BLaER1 treated with 17β-estradiol and CSF1 and Interleukin-3, amounts not matched to agents 10 nM and 100 nM (cell line): ENCODE results near the gene ERBB4.

Experiments
- H3K27ac ChIP-seq, 11 experiments: shearing (Covaris generic); formaldehyde crosslinking; 2 replicates each; pipeline ENCODE4 v1.8.1; 2022
- H3K27me3 ChIP-seq, 11 experiments: shearing (Covaris generic); formaldehyde crosslinking; 2 replicates each; pipeline ENCODE4 v1.8.1; 2022
- H3K36me3 ChIP-seq, 11 experiments: shearing (Covaris generic); formaldehyde crosslinking; 2 replicates each; pipeline ENCODE4 v1.8.1; 2022
- H3K4me1 ChIP-seq, 10 experiments: shearing (Covaris generic); formaldehyde crosslinking; 2 replicates each; pipeline ENCODE4 v1.8.1; 2022
- H3K4me2 ChIP-seq, 11 experiments: shearing (Covaris generic); formaldehyde crosslinking; 2 replicates each; pipeline ENCODE4 v1.8.1; 2022
- H3K4me3 ChIP-seq, 10 experiments: shearing (Covaris generic); formaldehyde crosslinking; 2 replicates each; pipeline ENCODE4 v1.8.1; 2022
- H3K9ac ChIP-seq, 11 experiments: shearing (Covaris generic); formaldehyde crosslinking; 2 replicates each; pipeline ENCODE4 v1.8.1; 2022
- H3K9me3 ChIP-seq, 11 experiments: shearing (Covaris generic); formaldehyde crosslinking; replicated peaks in 1 of 11; 2 replicates each; pipeline ENCODE4 v1.8.1; 2022
- H4K20me1 ChIP-seq, 11 experiments: shearing (Covaris generic); formaldehyde crosslinking; 2 replicates each; pipeline ENCODE4 v1.8.1; 2022
- Cebpa-rat ChIP-seq, 11 experiments: shearing (Covaris generic); IDR thresholded peaks; 2 replicates each; pipeline ENCODE4 v1.8.1; 2022

Gene ERBB4

GRCh38 chr2:212064318-212064717, 474.3 kb downstream of the ERBB4 start:
- H3K4me3 ChIP-seq = no peak overlapping the region
- H3K27me3 ChIP-seq = no peaks in the 10 kb centered on the region
- H3K4me2 ChIP-seq = no peak overlapping the region
- H3K9me3 ChIP-seq = peaks cover 0 to 6% (median 4%) of the 10 kb centered on the region in 11 experiments; a peak in 2 of 22 replicates
- no peaks in the 10 kb centered on the region for H3K36me3 ChIP-seq
- no peak overlapping the region for H3K27ac ChIP-seq
- TF ChIP-seq Cebpa-rat (IDR thresholded peaks at IDR 0.05) = no peak
- H4K20me1 ChIP-seq = no peaks in the 10 kb centered on the region
- no peaks in the 10 kb centered on the region for H3K4me1 ChIP-seq
- no peak overlapping the region for H3K9ac ChIP-seq

DNA sequence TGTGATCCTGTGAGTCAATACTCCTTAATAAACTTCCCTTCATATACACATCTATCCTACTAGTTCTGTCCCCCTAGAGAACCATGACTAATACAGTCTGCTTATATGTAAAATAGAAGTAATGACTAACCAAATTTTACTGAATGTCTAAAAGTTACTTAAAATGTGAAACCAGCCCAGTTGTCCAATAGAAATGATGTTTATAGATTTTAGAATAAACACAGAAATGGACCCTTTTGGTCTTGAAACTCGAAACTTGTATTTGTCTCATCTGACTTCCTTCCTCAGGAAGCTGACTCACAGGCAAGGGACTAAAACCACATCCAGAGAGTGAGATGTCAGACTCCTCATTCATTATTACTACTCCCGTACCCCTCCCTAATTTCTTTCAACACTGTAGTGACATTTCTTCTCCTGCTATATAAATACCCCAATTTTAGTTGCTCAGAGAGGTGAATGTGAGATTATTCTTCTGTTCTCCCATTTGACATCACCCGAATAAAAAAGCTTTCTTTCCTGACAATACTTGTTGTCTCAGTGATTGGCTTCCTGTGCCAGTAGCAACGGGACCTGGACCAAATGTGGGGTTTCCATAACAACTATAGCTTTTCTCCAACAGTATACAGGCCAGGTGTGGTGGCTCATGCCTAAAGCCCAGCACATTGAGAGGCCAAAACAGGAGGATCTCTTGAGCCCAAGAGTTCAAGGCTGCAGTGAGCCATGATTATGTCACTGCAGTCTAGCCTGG, 486.0 kb downstream of the ERBB4 start:
- Histone ChIP-seq H3K27me3 (no peaks in the 10 kb centered on the region), H3K9ac (peak overlapping the region in 10 of 11 experiments; percentile 36 to 69 (median 65); a peak in 18 of 22 replicates), H3K27ac (peak overlapping the region; percentile 51 to 90 (median 85); a peak in 21 of 22 replicates), H3K4me1 (peaks cover 18 to 36% (median 22%) of the 10 kb centered on the region in 10 experiments), H3K9me3 (peaks cover 37 to 53% (median 45%) of the 10 kb centered on the region in 11 experiments), H3K4me3 (peak overlapping the region in 6 of 10 experiments; percentile 5 to 50 (median 26); a peak in 7 of 20 replicates), H4K20me1 (no peaks in the 10 kb centered on the region), H3K4me2 (peak overlapping the region; percentile 57 to 90 (median 83)), H3K36me3 (peaks cover 0 to 8% (median 0%) of the 10 kb centered on the region in 11 experiments; a peak in 2 of 22 replicates)
- no peak for TF ChIP-seq Cebpa-rat (IDR thresholded peaks at IDR 0.05)

DNA sequence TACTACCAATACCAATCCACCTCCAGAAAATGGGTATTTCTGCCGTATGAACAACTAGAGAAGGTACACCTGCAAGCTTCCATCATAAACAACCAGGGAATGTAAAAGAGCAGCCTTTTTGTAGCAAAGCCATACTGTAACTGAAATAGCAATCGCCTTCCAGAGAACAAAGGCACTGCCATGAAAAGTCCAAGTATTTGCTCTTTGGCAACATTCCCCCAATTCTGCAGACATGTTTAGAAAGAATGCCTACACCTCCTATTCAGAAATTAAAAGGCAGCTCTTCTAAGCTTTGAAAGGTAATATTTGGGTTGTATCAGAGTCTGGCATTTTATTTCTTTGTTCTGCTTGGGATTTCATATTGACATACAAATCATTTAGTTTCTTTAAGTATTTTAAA, 487.7 kb downstream of the ERBB4 start:
- Histone ChIP-seq H3K36me3 (peaks cover 0 to 8% (median 0%) of the 10 kb centered on the region in 11 experiments; a peak in 2 of 22 replicates), H3K4me1 (peaks cover 18 to 36% (median 22%) of the 10 kb centered on the region in 10 experiments), H3K27me3 (no peaks in the 10 kb centered on the region), H3K9me3 (peaks cover 30 to 37% (median 32%) of the 10 kb centered on the region in 11 experiments), H3K4me2 (peak overlapping the region in 3 of 11 experiments; percentile 15 to 41 (median 23); a peak in 4 of 22 replicates), H3K9ac (no peak overlapping the region), H3K27ac (peak overlapping the region in 1 of 11 experiments; percentile 90; a peak in 2 of 22 replicates), H4K20me1 (no peaks in the 10 kb centered on the region), H3K4me3 (no peak overlapping the region)
- TF ChIP-seq Cebpa-rat (IDR thresholded peaks at IDR 0.05) = no peak

DNA sequence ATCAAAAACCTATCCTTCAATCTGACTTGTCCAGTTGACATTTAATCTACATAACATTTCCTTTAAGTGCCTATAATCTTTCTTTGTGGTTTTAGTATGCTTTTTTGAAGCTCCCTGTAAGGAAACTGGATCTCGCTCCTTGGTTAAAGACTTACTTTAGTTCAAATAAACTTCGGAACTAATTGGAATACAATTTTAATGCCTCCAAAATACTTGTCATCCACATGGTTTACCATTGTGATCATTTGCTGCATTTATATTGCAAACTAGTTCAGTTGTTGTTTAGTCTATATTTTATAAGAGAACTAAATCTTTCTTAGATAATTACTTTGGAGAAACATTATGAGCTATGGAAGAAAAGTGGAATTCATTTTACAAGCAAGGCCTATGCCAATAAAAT, 496.0 kb downstream of the ERBB4 start:
- TF ChIP-seq Cebpa-rat (IDR thresholded peaks at IDR 0.05) = no peak
- H3K9me3 ChIP-seq = no peaks in the 10 kb centered on the region
- no peak overlapping the region for H3K4me2 ChIP-seq
- no peaks in the 10 kb centered on the region for H3K27me3 ChIP-seq
- H3K27ac ChIP-seq = no peak overlapping the region
- no peak overlapping the region for H3K9ac ChIP-seq
- no peaks in the 10 kb centered on the region for H4K20me1 ChIP-seq
- no peaks in the 10 kb centered on the region for H3K36me3 ChIP-seq
- peaks cover 0 to under 1% (median 0%) of the 10 kb centered on the region in 10 experiments; a peak in 2 of 20 replicates for H3K4me1 ChIP-seq
- no peak overlapping the region for H3K4me3 ChIP-seq

GRCh38 chr2:212037062-212037461, 501.5 kb downstream of the ERBB4 start:
- H3K4me2 ChIP-seq = peak overlapping the region in 2 of 11 experiments; percentile 46 to 49; a peak in 4 of 22 replicates
- H3K4me3 ChIP-seq = no peak overlapping the region
- no peaks in the 10 kb centered on the region for H4K20me1 ChIP-seq
- no peaks in the 10 kb centered on the region for H3K27me3 ChIP-seq
- H3K36me3 ChIP-seq = no peaks in the 10 kb centered on the region
- no peak for TF ChIP-seq Cebpa-rat (IDR thresholded peaks at IDR 0.05)
- no peaks in the 10 kb centered on the region for H3K9me3 ChIP-seq
- peaks cover 0 to 29% (median 1%) of the 10 kb centered on the region in 10 experiments; a peak in 7 of 20 replicates for H3K4me1 ChIP-seq
- H3K9ac ChIP-seq = no peak overlapping the region
- H3K27ac ChIP-seq = 0 out of 22 replicates have a peak overlapping the region, but pooled peaks of 1 of the 11 experiments have one; percentile 13

DNA sequence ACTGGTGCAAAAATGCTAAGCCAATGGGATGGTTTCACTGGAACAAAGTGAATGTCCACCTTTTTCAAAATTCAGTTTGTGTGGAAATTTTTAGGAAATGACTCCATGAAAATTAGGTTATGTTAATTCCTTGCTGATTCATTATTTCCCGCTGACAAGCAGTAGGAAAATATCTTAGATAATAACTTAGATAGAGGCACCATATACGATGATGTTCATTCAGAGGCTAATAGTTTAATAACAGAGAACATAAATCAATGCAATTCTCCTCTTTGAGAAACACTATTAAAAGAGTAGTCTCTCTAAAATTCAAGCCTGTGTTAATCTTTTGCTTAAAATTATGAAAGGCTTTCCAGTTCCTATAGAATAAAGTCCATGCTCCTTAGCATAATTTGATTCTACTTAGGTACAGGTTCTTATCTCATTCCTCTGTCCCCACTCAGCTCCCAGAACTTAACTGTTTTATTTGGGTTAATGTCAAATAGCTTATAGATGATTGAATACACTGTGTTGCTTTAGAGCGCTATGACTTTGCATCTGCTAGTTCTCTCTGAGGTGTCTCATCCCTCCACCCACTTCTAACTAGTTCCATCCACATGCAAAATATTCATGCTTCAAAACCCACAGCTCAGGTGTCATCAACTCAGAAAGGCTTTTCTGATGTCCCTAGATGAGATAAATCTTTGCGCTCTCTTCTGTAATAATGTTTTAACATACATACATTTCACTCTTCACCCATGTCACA, 503.6 kb downstream of the ERBB4 start:
- no peak for TF ChIP-seq Cebpa-rat (IDR thresholded peaks at IDR 0.05)
- no peaks in the 10 kb centered on the region for H3K27me3 ChIP-seq
- no peak overlapping the region for H3K27ac ChIP-seq
- no peaks in the 10 kb centered on the region for H3K9me3 ChIP-seq
- H3K4me3 ChIP-seq = no peak overlapping the region
- no peak overlapping the region for H3K9ac ChIP-seq
- no peaks in the 10 kb centered on the region for H3K36me3 ChIP-seq
- H3K4me1 ChIP-seq = peaks cover 0 to 36% (median 4%) of the 10 kb centered on the region in 10 experiments; a peak in 8 of 20 replicates
- H3K4me2 ChIP-seq = no peak overlapping the region
- no peaks in the 10 kb centered on the region for H4K20me1 ChIP-seq

- H3K4me3 ChIP-seq = no peak overlapping the region
Measured at GRCh38 chr2:212033888-212034287, 504.7 kb downstream of the ERBB4 start.

GRCh38 chr2:212032536-212033219, 505.9 kb downstream of the ERBB4 start:
- Histone ChIP-seq H3K27ac (peak overlapping the region in 4 of 11 experiments; percentile 42 to 74 (median 62); a peak in 7 of 22 replicates), H3K27me3 (no peaks in the 10 kb centered on the region), H3K9ac (peak overlapping the region in 1 of 11 experiments; percentile 36; a peak in 1 of 22 replicates), H3K9me3 (no peaks in the 10 kb centered on the region), H3K4me1 (peaks cover 0 to 50% (median 4%) of the 10 kb centered on the region in 10 experiments; a peak in 8 of 20 replicates), H4K20me1 (no peaks in the 10 kb centered on the region), H3K4me3 (no peak overlapping the region), H3K4me2 (peak overlapping the region in 5 of 11 experiments; percentile 17 to 63 (median 50); a peak in 6 of 22 replicates), H3K36me3 (no peaks in the 10 kb centered on the region)
- TF ChIP-seq Cebpa-rat (IDR thresholded peaks at IDR 0.05) = no peak

More at GRCh38 chr2:212033888-212034287, 504.7 kb downstream of the ERBB4 start:
- Histone ChIP-seq H3K27me3 (no peaks in the 10 kb centered on the region), H3K4me2 (no peak overlapping the region; a peak in 1 of 22 replicates), H3K9ac (no peak overlapping the region), H3K36me3 (no peaks in the 10 kb centered on the region), H3K27ac (peak overlapping the region in 1 of 11 experiments; percentile 74; a peak in 1 of 22 replicates), H4K20me1 (no peaks in the 10 kb centered on the region), H3K9me3 (no peaks in the 10 kb centered on the region), H3K4me1 (peaks cover 0 to 38% (median 4%) of the 10 kb centered on the region in 10 experiments; a peak in 8 of 20 replicates)
- no peak for TF ChIP-seq Cebpa-rat (IDR thresholded peaks at IDR 0.05)
